Renal cortical epithelial cell (primary cell): ENCODE results near the gene CNTNAP2. TPM values are rescaled to one million over a fixed set of nuclear protein-coding genes. Genes with fewer than 3 reads are reported as not detected.

Experiments
- DNase-seq: peaks from one replicate; pipeline ENCODE4 v3.0.0-alpha.2; 2011; ENCODE audit warnings: low read depth
- total RNA-seq: library from RNA; depleted of rRNA; stranded (reverse); fragments of >200 nt; gene quantifications from 2 replicates; pipeline ENCODE4 v1.2.3, GENCODE V29; 2014

Gene CNTNAP2
- total RNA-seq, 1 donor from 2014 or later: 0.25 TPM

DNA sequence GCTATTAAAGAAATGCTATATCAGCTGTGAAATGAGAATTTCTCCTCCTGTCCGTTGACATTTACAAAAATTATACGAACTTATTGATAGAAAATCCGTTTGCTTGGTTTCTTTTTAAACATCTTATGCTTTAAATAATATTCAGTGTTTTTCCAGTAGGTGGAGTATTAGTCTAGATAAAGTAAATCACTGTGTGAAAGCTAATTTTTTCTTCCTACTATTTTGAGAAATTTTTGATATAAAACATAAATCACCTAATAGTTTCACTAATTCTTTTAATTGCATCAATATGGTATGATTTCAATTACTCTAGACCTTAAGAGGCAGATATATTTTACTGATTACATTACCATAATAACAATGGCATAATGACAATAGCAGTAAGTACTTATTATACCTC lies 2138.7 kb downstream of the CNTNAP2 start:
- DNase-seq: peak; percentile 1

GRCh38 chr7:148256433-148256832 lies 2139.8 kb downstream of the CNTNAP2 start:
- DNase-seq: no peak

GRCh38 chr7:148260599-148260998 lies 2144.0 kb downstream of the CNTNAP2 start:
- no peak for DNase-seq

- DNase-seq: no peak
These were observed 2144.9 kb downstream of the CNTNAP2 start for GRCh38 chr7:148261523-148261922.

DNA sequence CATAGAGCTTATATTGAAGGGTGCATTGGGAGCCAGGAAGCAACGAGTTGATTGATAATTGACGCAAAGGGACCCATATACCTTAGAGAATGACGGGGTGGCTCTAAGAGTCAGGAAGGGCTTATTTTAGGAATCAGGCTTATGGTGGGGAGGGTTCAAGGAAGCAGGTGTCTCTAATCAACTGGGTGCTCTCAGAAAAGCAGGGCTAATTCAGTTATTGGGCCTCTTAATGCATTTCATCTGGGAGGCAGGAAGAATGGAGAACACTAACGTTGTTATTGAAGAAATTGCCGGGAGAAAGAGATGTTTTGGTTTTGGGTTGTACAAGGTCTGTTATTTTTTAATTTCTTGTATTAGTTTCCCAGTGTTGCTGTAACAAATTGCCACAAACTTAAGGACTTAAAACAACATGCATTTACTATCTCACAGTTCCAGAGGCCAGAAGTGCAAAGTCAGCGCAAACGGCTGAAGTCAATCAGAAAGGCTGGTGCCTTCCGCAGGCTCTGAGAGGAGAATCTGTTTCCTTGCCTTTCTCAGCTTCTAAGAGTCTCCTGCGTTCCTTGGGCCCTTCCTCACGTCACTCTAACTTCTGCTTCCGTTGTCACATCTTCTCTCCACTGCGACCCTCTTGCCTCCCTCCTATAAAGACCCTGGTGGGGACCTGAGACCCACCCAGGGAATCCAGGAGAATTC lies 2145.5 kb downstream of the CNTNAP2 start:
- no peak for DNase-seq

DNA sequence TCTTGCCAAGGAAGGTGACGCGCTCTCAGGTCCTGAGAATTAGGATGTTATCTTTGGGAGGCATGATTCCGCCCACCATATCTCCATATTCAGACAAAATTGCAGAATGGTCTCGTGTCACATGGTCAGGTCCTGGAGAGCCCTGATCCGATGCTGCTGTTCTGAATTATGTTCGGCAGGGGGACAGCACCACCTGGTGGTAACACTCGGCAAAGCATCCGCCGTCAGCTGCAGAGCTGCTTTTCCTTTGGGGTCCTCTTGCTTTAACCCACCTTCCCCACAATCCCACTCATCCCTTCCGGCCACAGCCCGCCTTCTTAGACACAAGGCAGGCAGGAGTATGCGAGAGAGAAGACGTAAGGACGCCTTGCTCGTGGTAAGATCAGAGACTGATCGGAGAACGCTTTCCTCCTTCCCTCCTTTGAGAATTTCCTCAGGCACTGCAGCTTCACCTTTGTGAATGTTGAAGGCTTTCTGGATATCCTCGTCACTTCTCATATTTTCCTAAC lies 2146.2 kb downstream of the CNTNAP2 start:
- DNase-seq: peak; percentile 13

DNA sequence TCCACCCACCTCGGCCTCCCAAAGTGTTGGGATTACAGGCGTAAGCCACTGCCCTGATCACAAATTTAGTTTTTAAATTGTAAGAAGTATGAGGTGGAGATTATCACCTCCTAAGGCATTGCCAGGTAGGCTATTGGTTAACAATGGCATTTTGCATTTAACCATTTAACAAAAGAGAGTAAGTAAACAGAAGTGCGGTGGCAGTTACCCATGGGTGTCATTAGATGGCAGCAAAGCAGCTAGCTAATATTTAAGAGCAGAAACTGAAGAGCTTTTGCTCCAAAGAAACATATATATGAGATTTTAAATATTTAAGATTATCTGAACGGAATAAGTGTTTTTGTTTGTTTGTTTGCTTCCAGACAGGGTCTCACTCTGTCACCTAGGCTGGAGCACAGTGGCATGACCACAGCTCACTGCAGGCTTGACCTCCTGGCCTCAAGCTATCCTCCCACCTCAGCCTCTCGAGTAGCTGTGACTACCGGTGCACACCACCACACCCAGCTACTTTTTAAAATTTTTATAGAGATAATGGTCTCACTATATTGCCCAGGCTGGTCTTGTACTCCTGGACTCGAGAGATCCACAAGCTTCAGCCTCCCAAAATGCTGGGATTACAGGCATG lies 2148.4 kb downstream of the CNTNAP2 start:
- DNase-seq: peak; percentile 45

DNA sequence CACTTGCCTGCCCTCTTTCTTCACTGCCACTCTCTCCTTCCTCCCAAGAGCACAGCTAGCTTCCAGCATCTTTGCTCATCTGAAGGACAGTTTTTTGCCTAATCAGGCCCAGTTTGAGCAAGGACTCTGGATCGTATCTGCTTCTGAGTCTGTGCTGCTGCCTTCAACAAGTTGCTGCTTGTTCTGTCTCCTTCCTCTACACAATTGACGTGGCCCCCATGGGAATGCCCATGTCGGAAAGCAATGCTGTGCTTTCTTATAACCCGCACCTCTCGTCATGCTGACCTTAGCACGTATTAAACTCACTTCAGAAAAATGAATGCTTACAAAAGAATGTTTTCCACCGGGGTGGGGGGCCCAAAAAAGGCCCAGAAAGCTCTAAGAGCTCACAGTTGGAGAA lies 2149.3 kb downstream of the CNTNAP2 start:
- DNase-seq: no peak

DNA sequence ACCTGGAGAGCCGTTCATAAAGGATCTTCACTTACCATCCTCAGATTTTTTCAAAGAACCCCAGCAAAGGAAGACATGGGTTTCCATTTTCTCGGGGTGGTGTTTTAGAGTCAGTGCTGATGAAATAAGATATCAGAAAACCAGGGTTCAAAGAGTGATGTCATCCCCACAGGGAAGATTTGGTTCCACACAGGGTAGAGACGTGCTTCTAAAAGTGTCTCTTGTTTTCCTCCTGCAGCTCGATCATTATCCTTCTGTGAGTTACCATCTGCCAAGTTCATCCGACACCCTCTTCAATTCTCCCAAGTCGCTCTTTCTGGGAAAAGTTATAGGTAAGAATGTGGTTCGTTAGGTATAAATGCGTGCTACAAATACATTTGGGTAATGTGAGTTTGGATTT lies 2150.2 kb downstream of the CNTNAP2 start:
- DNase-seq: no peak

DNA sequence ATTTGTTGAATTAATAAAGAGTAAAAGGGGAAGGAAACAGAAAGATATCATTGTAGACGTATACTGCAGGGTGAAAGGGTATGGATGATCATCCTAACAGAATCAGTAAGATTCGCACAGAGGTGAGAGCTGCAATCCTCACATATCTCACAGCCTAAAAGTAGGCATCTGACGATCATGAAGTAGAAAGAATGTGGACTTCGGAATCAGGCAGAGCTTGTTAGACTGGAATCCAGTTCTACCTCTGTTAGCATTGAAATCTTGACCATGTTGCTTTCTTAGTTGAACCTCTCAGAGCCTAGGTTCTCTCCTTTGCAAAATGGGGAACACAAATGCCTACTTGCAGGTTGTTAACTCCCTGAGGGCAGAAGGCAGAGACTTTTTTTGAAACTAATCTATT lies 2154.0 kb downstream of the CNTNAP2 start:
- DNase-seq: no peak

- no peak for DNase-seq
These were observed 2157.5 kb downstream of the CNTNAP2 start for GRCh38 chr7:148274118-148274517.

GRCh38 chr7:148275359-148275890 lies 2158.8 kb downstream of the CNTNAP2 start:
- DNase-seq: no peak

DNA sequence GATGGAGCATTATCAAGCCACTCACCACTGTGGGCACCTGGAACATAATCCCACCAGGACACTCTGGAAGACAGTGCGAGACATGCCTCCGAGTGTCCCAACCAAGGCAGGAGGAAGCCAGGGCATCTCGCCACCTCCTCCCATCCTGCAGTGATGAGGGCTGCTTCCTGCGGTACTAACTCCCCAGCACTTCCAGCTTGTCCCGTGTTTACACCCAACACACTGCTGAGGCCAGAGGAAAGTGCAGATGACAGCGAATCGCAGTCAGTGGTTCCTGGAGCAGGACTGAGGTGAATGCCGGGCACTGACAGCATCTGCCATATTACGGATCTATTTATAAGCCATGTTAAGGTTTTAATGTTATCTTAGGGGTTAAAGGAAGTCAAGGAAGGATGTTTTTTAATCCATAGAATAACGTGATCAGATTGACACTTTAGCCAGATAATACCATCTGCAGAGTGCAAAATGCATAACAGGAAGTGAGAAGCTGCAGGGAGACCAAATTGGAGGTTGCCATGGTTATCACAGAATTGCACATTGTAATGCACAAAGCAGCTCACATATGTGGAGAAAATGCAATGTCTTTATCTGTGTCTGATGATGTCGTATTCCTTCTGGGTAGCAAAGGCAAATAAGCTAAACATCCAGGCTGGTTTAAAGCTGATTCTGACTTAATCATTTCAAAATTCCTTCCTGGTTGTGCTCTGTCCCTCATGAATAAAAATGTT lies 2159.9 kb downstream of the CNTNAP2 start:
- DNase-seq: no peak

DNA sequence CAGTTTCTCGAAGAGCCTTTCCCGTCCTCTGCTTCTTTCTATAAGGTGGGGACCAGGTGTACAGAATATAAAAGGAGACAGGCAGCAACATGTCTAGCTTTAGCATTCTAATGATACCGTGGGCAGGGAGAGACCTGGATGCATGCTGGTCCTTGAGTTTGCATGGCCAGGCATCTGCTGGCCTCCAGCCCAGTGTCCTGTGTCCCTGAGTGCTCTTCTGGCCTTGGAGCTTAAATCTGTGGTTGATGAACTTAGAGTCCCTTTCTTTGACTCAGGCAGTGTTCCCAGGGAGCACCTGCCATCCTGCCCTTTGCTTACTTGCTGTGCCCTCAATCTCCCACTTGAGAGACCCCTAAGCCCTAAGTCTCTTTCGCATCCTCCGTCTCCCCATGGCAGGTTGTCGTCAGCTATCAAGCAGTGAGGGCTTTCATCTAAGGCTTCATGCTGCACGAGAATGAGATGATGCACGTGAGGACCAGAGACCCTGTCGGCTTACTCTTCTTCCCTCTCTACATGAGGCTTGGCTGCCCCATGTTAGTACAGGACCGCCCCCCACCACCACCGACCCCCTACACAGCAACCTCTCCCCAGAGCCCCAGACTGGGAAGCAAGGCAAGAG lies 2160.6 kb downstream of the CNTNAP2 start:
- DNase-seq: no peak

DNA sequence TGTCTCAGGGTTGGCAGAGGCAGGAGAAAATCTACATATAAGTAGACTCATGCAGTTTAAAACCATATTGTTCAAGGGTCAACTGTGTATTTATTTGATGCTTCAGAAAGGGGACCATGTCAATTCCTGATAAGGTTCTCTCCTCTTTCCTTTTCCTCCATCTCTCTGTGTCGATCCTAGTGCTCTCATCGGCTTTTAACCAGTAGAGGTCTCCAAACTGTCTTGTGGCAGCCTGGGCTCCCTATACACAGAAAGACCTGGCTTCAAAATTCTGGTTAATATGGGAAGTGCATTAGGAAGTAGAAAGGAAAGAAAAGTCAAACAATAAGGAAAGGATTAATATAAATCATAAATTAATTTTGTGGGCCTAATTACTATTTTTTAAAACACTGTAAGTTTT lies 2169.5 kb downstream of the CNTNAP2 start:
- no peak for DNase-seq

DNA sequence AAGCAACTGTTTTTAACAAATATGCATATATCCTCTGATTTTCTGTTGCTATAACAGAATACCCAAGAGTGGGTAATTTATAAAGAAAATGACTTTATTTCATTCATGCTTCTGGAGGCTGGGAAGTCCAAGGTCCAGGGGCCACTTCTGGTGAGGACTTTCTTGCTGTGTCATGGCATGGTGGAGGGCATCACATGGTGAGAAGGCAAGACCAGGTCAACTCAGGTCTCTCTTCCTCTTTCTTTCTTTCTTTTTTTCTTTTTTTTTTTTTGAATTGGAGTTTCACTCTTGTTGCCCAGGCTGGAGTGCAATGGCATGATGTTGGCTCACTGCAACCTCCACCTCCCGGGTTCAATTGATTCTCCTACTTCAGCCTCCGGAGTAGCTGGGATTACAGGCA lies 2170.9 kb downstream of the CNTNAP2 start:
- DNase-seq: no peak

GRCh38 chr7:148288592-148289151 lies 2172.1 kb downstream of the CNTNAP2 start:
- peak; percentile 41 for DNase-seq

DNA sequence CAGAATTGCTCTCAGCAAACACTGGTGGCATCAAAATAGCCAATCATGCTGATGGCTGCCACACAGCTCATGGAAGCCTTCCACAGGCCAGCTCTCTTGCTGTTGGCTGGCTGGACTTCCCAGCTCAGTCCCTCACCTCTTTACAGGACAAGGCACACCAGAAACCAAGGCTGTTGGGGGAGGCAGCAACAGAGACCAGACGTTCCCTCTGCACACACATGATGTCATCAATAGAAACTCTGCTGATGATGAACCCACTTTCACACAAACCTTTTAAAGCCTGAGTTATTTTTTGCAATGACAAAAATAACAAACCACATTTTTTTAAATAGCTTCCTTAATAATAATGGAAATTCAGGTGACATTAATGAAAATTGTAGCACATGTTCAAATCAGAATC lies 2173.0 kb downstream of the CNTNAP2 start:
- no peak for DNase-seq

DNA sequence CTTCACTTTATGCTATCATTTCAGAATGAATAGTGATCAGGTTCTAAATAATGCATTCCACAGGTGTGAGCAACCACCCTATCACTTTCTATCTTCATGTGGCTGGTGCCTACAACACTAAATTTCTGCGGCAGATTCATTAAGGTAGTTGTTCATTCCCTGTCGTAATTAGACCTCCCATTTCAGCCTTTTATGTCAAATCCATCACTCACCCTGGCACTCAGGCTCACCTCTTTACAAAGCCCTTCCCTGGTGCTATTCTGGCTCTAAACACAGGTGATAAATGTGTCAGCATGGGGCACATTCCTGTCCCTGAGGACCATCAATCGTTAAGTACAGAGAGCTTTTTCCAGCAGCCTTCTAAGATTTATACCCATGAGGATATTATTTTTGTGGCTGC lies 2173.9 kb downstream of the CNTNAP2 start:
- DNase-seq: no peak

- DNase-seq: no peak
These were observed 2175.2 kb downstream of the CNTNAP2 start for GRCh38 chr7:148291799-148292198.

DNA sequence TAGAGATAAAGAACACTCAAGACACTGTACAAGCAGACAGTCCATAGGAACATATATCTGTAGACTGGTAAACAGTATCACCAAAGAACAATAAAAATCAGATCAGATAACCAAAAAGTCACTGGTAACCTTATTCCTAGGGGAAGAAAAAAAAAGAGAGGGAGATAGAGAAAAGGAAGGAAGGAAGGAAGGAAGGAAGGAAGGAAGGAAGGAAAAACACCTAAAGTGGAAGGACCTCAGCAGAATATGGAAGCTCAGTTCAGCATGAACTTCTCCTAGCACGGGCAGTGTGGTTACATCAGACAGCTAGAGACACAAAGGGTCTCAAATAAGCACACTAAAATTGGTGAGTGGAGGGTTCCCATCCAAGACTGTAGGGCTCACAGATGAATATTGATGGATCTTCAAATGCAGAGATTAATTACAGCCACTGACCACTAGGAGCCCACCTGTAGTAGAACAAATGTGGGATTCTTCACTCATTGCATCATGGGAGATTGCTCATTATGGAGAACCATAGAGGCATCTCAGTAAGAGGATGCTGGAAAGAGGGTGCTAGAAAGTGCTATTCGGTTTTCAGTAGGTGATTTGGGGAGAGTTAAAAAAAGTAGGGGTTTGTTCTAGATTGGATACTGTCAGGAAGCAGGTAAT lies 2180.5 kb downstream of the CNTNAP2 start:
- DNase-seq: no peak
